HCT116 (cell line): ENCODE data around the gene NR6A1. TPM values are rescaled to one million over a fixed set of nuclear protein-coding genes. Genes with fewer than 3 reads are reported as not detected.

Experiments used
- ATAC-seq: fragments of 200-7000 bp; cut with Tn5 transposase; 2 replicates; pipeline ENCODE4 v1.9.1; 2020; ENCODE audit warnings: mild to moderate bottlenecking, moderate library complexity
- BruUV-seq: library from RNA; stranded (reverse); fragments of 400-500 nt; replicated peaks from 2 replicates; lab custom pipeline; 2021; lab: Mats Ljungman, UMichigan
- CTCF ChIA-PET: fragments of 300-600 bp; sonication (Branson Sonifier 250); formaldehyde crosslinking; loops from one replicate; lab custom pipeline; 2021; ENCODE audit warnings: antibody characterized with exemption; lab: Charles Lee
- POLR2A ChIA-PET: fragments of 300-600, 350-600 bp; sonication (Branson Sonifier 250); formaldehyde crosslinking; loops from one replicate; lab custom pipeline; 2021; ENCODE audit warnings: antibody characterized with exemption; lab: Charles Lee
- RAD21 ChIA-PET, 2 experiments: fragments of 300-600 bp; sonication (Branson Sonifier 250); formaldehyde crosslinking; loops; one replicate each; lab custom pipeline; 2023; ENCODE audit warnings: low total read pairs in 2 of 2; ENCODE audit not compliant: uncharacterized antibody in 2 of 2, unreplicated experiment in 2 of 2, low non-redundant PET in 1 of 2; lab: Charles Lee
- DNase-seq: peaks from one replicate; pipeline ENCODE4 v3.0.0-alpha.2; 2010; ENCODE audit warnings: low read depth, low spot score
- H2AFZ ChIP-seq: fragments of 200-600 bp; shearing (Covaris generic), sonication (generic); 2 replicates; pipeline ENCODE4 v1.6.1; 2017; ENCODE audit warnings: low read depth, mixed run types, mixed read lengths, antibody characterized with exemption, low read length; ENCODE audit not compliant: poor library complexity, severe bottlenecking
- H3K27ac ChIP-seq: 2 replicates; pipeline ENCODE4 v1.5.1; 2012; ENCODE audit warnings: low read depth, low read length
- H3K27me3 ChIP-seq: fragments of 200-600 bp; sonication (generic); 2 replicates; pipeline ENCODE4 v1.6.1; 2016; ENCODE audit warnings: mixed run types, low read length, mixed read lengths; ENCODE audit not compliant: insufficient read depth
- H3K36me3 ChIP-seq, 2 experiments: fragments of 200-500 bp in 1 of 2; fragments of 200-600 bp in 1 of 2; sonication (Bioruptor generic) in 1 of 2; sonication (generic) in 1 of 2; 2 replicates each; pipeline versions ENCODE4 v1.5.1 to v1.6.1; 2014 to 2016; ENCODE audit warnings: low read length in 2 of 2, inconsistent platforms in 1 of 2, mixed read lengths in 1 of 2, mixed run types in 1 of 2; ENCODE audit not compliant: insufficient read depth in 2 of 2, control insufficient read depth in 1 of 2
- H3K4me1 ChIP-seq, 2 experiments: fragments of 200-600 bp in 1 of 2; sonication (generic) in 1 of 2; 2 replicates each; pipeline versions ENCODE4 v1.5.1 to v1.6.1; 2012 to 2017; ENCODE audit warnings: low read length in 2 of 2, inconsistent platforms in 1 of 2, mild to moderate bottlenecking in 1 of 2, mixed read lengths in 1 of 2, mixed run types in 1 of 2, moderate library complexity in 1 of 2; ENCODE audit not compliant: insufficient read depth in 2 of 2, control insufficient read depth in 1 of 2
- H3K4me2 ChIP-seq: fragments of 200-600 bp; sonication (generic); 2 replicates; pipeline ENCODE4 v1.6.1; 2017; ENCODE audit warnings: mixed run types, low read length, mixed read lengths
- H3K4me3 ChIP-seq, 2 experiments: fragments of 200-600 bp in 1 of 2; sonication (generic) in 1 of 2; replicated peaks in 1 of 2; 2 replicates each; pipeline ENCODE4 v1.5.1; 2011 to 2016; ENCODE audit warnings: low read length in 2 of 2, control low read depth in 1 of 2, low read depth in 1 of 2, mild to moderate bottlenecking in 1 of 2, mixed read lengths in 1 of 2, mixed run types in 1 of 2
- H3K79me2 ChIP-seq: fragments of 200-600 bp; sonication (generic); 2 replicates; pipeline ENCODE4 v1.6.1; 2017; ENCODE audit warnings: mild to moderate bottlenecking, mixed run types, low read length, moderate library complexity, mixed read lengths; ENCODE audit not compliant: insufficient read depth
- H3K9ac ChIP-seq: fragments of 200-600 bp; sonication (generic); 2 replicates; pipeline ENCODE4 v1.6.1; 2016; ENCODE audit warnings: low read length, mixed read lengths
- H3K9me2 ChIP-seq: fragments of 200-600 bp; sonication (generic), shearing (Covaris generic); 2 replicates; pipeline ENCODE4 v1.6.1; 2017; ENCODE audit warnings: mixed run types, mild to moderate bottlenecking, moderate library complexity; ENCODE audit not compliant: insufficient read depth
- H3K9me3 ChIP-seq, 2 experiments: fragments of 200-500 bp in 1 of 2; fragments of 200-600 bp in 1 of 2; sonication (Bioruptor generic) in 1 of 2; sonication (generic) in 1 of 2; 2 replicates each; pipeline ENCODE4 v1.6.1; 2014 to 2017; ENCODE audit warnings: low read length in 2 of 2, mixed read lengths in 2 of 2, inconsistent platforms in 1 of 2, low read depth in 1 of 2, mild to moderate bottlenecking in 1 of 2, mixed run types in 1 of 2, moderate library complexity in 1 of 2; ENCODE audit not compliant: control insufficient read depth in 1 of 2, insufficient read depth in 1 of 2
- H4K20me1 ChIP-seq: fragments of 200-600 bp; sonication (generic), shearing (Covaris generic); 2 replicates; pipeline ENCODE4 v1.6.1; 2017; ENCODE audit warnings: mixed run types, mild to moderate bottlenecking, moderate library complexity; ENCODE audit not compliant: insufficient read depth
- CBX3 ChIP-seq: IDR thresholded peaks from 2 replicates; pipeline ENCODE4 v1.6.1; 2012; ENCODE audit warnings: low read depth
- CTCF ChIP-seq, 3 experiments: fragments of 200-600 bp in 1 of 3; sonication (generic) in 1 of 3; IDR thresholded peaks in 2 of 3; conservative IDR thresholded peaks in 1 of 3; 2 replicates each; pipeline ENCODE4 v1.5.1; 2012 to 2017; ENCODE audit warnings: low read depth in 2 of 3, low read length in 2 of 3, antibody characterized with exemption in 1 of 3, borderline replicate concordance in 1 of 3, control low read depth in 1 of 3, mild to moderate bottlenecking in 1 of 3, mixed read lengths in 1 of 3, mixed run types in 1 of 3, moderate library complexity in 1 of 3; ENCODE audit not compliant: insufficient read depth in 1 of 3
- JUND ChIP-seq: IDR thresholded peaks from 2 replicates; pipeline ENCODE4 v1.6.1; 2012
- MAX ChIP-seq: IDR thresholded peaks from 2 replicates; pipeline ENCODE4 v1.6.1; 2012
- REST ChIP-seq: IDR thresholded peaks from 2 replicates; pipeline ENCODE4 v1.6.1; 2012; ENCODE audit warnings: low read depth
- SIN3A ChIP-seq: IDR thresholded peaks from 2 replicates; pipeline ENCODE4 v1.6.1; 2012; ENCODE audit warnings: low read depth
- SP1 ChIP-seq: IDR thresholded peaks from 2 replicates; pipeline ENCODE4 v1.6.1; 2012; ENCODE audit warnings: low read depth
- TCF7L2 ChIP-seq: IDR thresholded peaks from 2 replicates; pipeline ENCODE4 v1.7.0; 2011; ENCODE audit warnings: borderline replicate concordance, inconsistent platforms; ENCODE audit not compliant: insufficient read depth, insufficient read length; ENCODE audit errors: extremely low read depth
- ZFX ChIP-seq: fragments of 450-650 bp; IDR thresholded peaks from 2 replicates; pipeline ENCODE4 v1.6.1; 2017
- intact Hi-C: fragments of 100-400 bp; cut with micrococcal nuclease; formaldehyde crosslinking; loops from 2 replicates; pipeline ENCODE4 v1.10.0; 2022
- total RNA-seq: library from RNA; stranded (reverse); gene quantifications from one replicate; pipeline ENCODE4 v1.2.1, GENCODE V29; 2021; ENCODE audit not compliant: unreplicated experiment

The NR6A1 gene
- total RNA-seq, 1 experiment from 2014 or later, result 9.9 TPM

DNA sequence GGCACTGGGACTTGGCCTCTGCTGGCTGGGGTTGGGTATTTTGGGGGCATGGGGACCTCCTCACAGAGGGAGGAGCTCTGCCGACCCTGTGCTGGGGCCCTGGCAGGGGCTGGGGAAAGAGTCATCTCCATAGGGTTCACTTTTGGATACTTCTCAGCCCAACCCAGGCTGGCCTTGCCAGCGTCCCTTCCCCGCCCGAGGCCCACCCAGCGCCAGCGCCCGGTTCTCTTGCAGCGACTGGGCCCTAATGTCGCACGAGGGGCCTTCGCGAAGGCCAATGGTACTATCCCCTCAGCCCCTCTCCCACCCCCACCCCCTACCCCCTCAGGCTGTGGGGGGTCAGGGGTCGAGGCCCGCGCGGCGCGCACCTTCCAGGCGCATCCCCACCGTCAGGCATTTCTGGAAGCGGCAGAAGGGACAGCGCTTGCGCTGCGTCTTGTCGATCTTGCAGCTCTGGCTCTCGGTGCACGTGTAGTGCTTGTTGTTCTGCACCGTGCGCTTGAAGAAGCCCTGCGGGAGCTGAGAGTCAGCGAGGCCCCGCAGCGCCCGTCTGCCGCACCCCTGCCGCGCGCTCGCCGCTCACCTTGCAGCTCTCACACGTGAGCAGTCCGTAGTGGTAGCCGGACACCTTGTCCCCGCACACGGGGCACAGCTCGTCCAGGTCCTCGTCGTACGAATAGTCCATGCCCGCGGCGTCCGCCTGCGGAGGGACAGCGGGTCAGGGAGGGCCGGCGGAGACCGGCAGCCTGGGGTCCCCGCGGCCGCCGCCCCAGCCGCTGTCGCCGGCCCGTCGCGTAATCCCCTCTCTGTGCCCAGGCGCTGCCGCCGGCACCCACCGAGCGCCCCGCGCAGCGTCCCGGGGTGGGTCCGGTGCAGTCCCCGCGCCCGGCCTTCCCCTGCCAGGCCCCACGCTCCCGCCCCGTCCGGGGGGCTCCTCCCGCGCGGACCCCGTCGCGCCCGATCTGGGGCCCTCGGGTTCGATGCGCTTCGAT lies 268.1 kb downstream of the NR6A1 start:
- Histone ChIP-seq H3K27me3 (no peaks in the 10 kb centered on the region), H3K36me3 (no peaks in the 10 kb centered on the region), H2AFZ (no peak overlapping the region), H3K79me2 (no peaks in the 10 kb centered on the region), H3K4me1 (no peaks in the 10 kb centered on the region), H3K4me3 (no peak overlapping the region), H4K20me1 (no peaks in the 10 kb centered on the region), H3K9me2 (no peaks in the 10 kb centered on the region), H3K9me3 (no peaks in the 10 kb centered on the region), H3K4me2 (no peak overlapping the region), H3K9ac (no peak overlapping the region), H3K27ac (no peak overlapping the region)
- BruUV-seq, result no TSS peak
- TF ChIP-seq SP1, result no peak
- no peak for TF ChIP-seq JUND
- TF ChIP-seq CBX3, result no peak
- TF ChIP-seq CTCF (IDR thresholded peaks at IDR 0.05 in 2 of 3, conservative IDR thresholded peaks at IDR 0.05 in 1 of 3; ENCODE audit: borderline replicate concordance in 1 of 3, insufficient read depth in 1 of 3, low read depth in 2 of 3, low read length in 2 of 3), result no peak
- no peak for TF ChIP-seq TCF7L2
- no peak for TF ChIP-seq ZFX
- TF ChIP-seq MAX, result no peak
- no peak for TF ChIP-seq SIN3A
- no peak for TF ChIP-seq REST
- ChIA-PET POLR2A (no interaction called here), RAD21 (no interaction called here), CTCF (no interaction called here)
- ATAC-seq (no peak), DNase-seq (no peak)
- intact Hi-C loops, result no loop called here
